ENCODE results near the gene SPNS3. TPM values are rescaled to one million over a fixed set of nuclear protein-coding genes. Genes with fewer than 3 reads are reported as not detected.
A peak's percentile ranks its signal among the peaks of the same experiment; 100 is the strongest.

SPNS3 gene
- total and polyA plus RNA-seq, 8 donors: 0.08 to 0.96 (median 0.67) TPM

DNA sequence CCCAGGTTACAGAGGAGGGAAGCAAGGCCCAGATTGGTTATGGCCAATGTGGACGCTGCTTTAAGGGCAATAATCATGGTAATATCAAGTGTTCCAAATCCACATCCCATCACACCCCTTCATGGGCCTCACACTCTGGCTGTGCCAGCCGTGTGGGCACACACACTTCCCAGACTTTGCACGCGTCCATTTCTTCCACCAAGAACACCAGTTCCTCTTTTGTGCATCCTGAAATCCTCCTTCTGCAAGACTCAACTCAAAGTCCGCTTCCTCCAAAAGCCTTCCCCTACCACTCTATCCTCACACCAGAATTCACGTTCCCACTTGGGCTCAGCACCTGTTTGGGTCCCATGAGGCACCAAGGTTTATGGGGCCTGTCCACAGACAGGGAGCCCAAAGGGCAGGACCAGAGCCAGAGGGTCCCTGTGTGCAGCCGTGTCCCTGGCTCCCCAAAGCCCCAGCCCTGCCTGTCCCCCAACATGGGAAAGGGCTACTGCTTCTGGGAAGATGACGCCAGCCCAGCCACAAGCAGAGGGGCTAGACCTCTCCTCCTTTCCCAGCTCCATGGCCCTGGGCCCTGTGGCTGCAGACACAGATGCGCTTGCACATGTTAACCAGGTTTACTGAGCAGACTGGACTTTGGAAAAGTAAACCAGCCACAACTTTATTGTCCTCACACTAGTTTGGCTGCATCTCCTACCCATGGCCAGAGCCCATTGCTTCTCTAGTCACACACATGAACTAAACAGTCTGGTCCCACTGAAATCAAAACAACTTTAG, 20.3 kb downstream of the SPNS3 start:
- 83 to 87% methylated on average over 9 of the region's 9 CpGs for whole genome bisulfite sequencing, 2 donors
- H3K4me3 ChIP-seq: no peak overlapping the region
- DNase-seq: peak in 1 of 6 donors; percentile 40
- H3K27me3 ChIP-seq: no peaks in the 10 kb centered on the region
- no peak overlapping the region for H3K27ac ChIP-seq
- H3K4me1 ChIP-seq: no peaks in the 10 kb centered on the region
- H3K36me3 ChIP-seq: no peaks in the 10 kb centered on the region
- intact Hi-C loops (cut with DNase I): no loop called here
- FAIRE-seq: no peak
- ATAC-seq: no peak
- TF ChIP-seq CTCF (IDR thresholded peaks at IDR 0.05): no peak
- no peaks in the 10 kb centered on the region for H3K9me3 ChIP-seq

DNA sequence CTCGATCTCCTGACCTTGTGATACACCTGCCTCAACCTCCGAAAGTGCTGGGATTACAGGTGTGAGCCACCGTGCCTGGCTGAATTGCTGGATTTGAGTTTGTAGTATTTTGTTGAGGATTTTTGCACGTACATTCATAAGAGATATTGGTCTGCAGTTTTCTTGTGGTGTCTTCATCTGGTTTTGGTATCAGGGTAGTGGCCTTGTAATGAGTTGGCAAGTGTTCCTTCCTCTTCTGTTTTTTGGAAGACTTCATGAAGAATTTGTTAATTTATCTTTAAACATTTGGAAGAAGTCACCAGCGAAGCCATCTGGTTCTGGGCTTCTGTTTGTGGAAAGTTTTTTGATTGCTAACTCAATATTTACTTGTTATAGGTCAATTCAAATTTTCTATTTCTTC, 26.9 kb downstream of the SPNS3 start:
- FAIRE-seq (no peak), DNase-seq (no peak), ATAC-seq (no peak)
- Histone ChIP-seq H3K27ac (no peak overlapping the region), H3K9me3 (no peaks in the 10 kb centered on the region), H3K27me3 (no peaks in the 10 kb centered on the region), H3K36me3 (no peaks in the 10 kb centered on the region), H3K4me3 (no peak overlapping the region), H3K4me1 (no peaks in the 10 kb centered on the region)
- TF ChIP-seq CTCF (IDR thresholded peaks at IDR 0.05): no peak
- intact Hi-C loops (cut with DNase I): no loop called here
- 78 to 87% methylated on average over 5 of the region's 5 CpGs for WGBS, 2 donors

GRCh38 chr17:4463818-4464476, 30.2 kb downstream of the SPNS3 start:
- DNase-seq: peak in 1 of 6 donors; percentile 6
- 66 to 68% methylated on average over 10 of the region's 10 CpGs for WGBS, 2 donors
- Histone ChIP-seq H3K4me1 (no peaks in the 10 kb centered on the region), H3K36me3 (no peaks in the 10 kb centered on the region), H3K9me3 (no peaks in the 10 kb centered on the region), H3K27me3 (no peaks in the 10 kb centered on the region), H3K4me3 (no peak overlapping the region), H3K27ac (no peak overlapping the region)
- no peak for ATAC-seq
- FAIRE-seq: no peak
- intact Hi-C loops (cut with DNase I): no loop called here
- no peak for TF ChIP-seq CTCF (IDR thresholded peaks at IDR 0.05)

DNA sequence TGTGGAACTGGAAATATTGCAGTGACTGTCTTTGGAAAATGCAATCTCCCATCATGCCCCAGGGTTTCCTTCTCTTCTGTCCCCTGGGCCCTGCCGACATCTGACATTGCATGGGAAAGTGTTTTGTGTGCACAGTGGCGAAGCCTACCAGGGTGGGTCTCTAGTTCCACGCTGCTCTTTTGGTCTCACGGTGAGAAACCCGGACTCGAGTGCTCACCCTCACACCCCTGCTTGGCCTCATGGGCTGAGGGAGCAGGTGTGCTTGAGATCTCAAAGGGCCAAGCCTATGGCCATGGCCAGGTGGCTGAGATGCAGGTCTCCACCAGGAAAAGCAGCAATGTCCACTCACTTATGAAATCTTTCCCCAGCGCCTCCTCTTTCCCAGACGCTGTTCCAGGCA, 32.0 kb downstream of the SPNS3 start:
- Histone ChIP-seq H3K27me3 (no peaks in the 10 kb centered on the region), H3K27ac (no peak overlapping the region), H3K4me3 (no peak overlapping the region), H3K4me1 (no peaks in the 10 kb centered on the region), H3K36me3 (no peaks in the 10 kb centered on the region), H3K9me3 (no peaks in the 10 kb centered on the region)
- WGBS, 2 donors: 83 to 87% methylated on average over 8 of the region's 8 CpGs
- TF ChIP-seq CTCF (IDR thresholded peaks at IDR 0.05): no peak
- intact Hi-C loops (cut with DNase I): no loop called here
- no peak for FAIRE-seq
- ATAC-seq: no peak
- peak in 1 of 6 donors; percentile 7 for DNase-seq

- H3K27me3 ChIP-seq: no peaks in the 10 kb centered on the region
- DNase-seq (peak in 1 of 6 donors; percentile 6), ATAC-seq (no peak), FAIRE-seq (no peak)
- H3K4me3 ChIP-seq: no peak overlapping the region
- no peak overlapping the region for H3K27ac ChIP-seq
- no peaks in the 10 kb centered on the region for H3K4me1 ChIP-seq
- intact Hi-C loops (cut with DNase I): no loop called here
- WGBS, 2 donors: 72 to 80% methylated on average over 7 of the region's 7 CpGs
- H3K9me3 ChIP-seq: no peaks in the 10 kb centered on the region
- H3K36me3 ChIP-seq: no peaks in the 10 kb centered on the region
- no peak for TF ChIP-seq CTCF (IDR thresholded peaks at IDR 0.05)
Observed at GRCh38 chr17:4467287-4467686, 33.5 kb downstream of the SPNS3 start.
